Amygdala (tissue), 56 donors: ENCODE results near the gene GEMIN7.

ENCODE experiments used
- DNase-seq, 56 donors: peaks; one replicate each; lab custom pipeline; 2025; lab: John Stamatoyannopoulos, UW

The GEMIN7 gene, protein sequence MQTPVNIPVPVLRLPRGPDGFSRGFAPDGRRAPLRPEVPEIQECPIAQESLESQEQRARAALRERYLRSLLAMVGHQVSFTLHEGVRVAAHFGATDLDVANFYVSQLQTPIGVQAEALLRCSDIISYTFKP

DNA sequence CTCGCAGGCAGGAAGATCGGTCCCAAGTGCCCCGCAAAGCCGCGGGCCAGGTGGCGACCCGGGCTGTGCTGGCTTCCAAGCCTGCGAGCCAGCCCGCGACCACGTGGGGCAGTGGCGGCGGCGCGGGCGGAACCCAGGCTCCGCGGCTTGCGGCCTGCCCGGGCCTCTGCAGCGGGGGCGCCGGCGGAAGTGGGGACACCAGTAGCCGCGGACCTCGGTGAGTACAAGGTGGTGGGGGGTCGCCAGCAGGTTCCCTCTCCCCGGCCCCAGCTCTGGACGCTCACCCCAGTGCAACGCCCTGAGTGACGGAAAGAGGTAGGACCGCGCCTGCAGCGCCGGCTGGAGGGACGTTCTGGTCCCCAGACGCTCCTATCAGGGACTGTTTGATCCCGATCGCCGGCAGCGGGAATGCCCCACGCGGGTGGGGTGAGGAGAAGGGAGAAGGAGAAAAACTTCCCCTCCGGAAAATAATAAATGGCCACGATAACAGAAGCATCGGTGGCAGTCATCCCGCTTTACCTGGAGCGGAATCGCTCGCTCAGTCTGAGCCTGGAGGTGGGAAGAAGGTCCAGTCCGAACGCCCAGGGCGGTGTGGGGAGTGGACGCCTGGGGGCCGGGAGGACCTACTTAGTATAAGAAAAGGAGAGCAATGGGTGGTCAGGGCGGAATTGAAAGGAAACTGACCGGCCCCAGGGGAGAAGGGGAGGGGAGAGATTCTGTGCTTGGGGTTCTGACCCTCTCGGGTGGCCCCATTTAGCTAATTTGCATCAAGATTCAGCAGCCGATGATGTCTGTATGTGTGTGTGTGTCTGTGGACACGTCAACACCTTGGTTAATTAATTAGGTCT lies at the start of gene GEMIN7:
Gene GEMIN7, plus strand, starts transcription at position 198 of the 848 bp plus-strand sequence. CDS start 10,855 bp downstream, outside the sequence.
- peak in 52 of 56 donors; percentile 20 to 82 (median 50) for DNase-seq

DNA sequence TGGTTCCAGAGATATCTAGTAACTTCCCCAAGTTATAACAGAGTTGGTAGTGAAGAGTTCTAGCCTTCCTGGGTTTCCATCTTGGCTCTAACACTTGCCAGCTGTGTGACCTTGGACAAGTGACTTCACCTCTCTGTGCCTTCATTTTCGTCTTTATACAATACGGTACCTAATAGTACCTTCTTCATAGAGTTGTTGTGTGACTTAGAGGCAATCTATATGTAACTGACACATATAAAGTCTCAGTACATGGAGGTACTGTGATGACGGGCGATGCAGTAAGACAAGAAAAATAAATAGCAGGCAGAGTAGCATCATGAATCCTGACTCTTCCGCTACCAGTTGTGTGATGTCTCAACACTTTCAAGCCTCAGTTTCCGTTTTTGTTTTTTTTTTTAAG lies 48.2 kb upstream of the GEMIN7 start:
- no peak for DNase-seq

DNA sequence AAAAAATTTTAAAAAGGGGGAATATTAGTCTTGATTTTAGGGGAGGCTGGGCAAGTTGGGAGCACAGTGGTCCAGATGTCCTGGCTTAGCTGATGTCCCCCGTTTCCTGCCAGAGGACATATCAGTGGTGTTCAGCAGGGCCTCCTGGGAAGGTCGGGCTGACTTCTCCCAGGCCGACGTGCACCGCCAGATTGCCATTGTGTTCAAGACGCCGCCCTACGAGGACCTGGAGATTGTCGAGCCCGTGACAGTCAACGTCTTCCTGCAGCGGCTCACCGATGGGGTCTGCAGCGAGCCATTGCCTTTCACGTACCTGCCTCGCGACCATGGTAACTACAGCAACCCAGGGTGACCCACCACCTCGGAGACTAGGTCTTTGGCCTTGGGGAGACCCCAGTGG lies 46.6 kb upstream of the GEMIN7 start:
- no peak for DNase-seq

- DNase-seq: no peak
Observed at GRCh38 chr19:45035755-45036154, 43.3 kb upstream of the GEMIN7 start.

- no peak for DNase-seq
Observed at GRCh38 chr19:45037393-45038169, 41.5 kb upstream of the GEMIN7 start.

DNA sequence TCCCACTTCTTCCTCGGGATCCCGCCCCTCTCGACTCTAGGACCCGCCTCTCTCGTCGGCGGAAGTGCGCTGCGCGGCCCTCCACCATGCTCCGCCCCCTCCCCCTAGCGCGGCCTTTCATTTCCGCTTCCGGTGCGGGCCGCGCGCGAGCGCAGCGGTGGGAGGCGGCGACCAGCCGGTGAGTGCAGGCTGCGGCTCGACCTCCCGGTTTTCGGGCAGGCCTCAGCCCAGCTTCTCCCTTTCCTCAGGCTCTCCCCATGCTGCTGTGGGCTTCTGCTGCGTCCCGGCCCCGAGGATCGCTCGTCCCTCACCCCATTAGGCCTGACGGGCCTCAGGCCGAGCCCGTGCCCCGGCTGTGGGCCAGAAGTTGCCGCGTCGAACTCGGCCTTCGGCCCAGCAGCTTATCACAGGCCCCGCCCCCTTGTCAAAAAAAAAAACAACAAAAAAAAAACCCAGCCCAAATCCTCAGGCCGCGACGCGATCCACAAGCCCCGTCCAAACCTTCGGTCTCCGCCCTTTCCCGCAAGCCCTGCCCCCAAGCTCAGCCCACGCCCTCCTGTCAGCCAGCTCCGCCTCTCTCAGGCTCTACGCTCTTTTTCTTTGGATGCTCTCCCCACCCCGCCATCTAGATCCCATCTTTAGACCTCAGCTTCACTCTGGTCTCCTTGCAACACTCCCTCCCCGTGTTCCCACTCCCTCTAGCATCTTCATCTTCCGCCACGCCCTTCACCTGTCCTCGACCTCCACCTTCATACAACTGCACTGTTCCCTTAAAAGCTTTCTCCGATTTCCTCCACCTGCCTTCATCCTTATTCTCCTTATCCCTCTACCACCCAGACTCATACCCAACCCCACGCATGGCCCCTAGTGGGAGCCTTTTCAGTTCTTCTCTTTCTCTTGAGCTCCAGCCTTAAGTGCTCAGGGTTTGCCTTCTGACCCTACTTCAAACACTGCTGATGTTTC lies 39.8 kb upstream of the GEMIN7 start, which contains the start of gene CLASRP:
Gene CLASRP, plus strand, starts transcription at position 115 of the 963 bp plus-strand sequence. CDS start 1,168 bp downstream, outside the sequence.
- peak; percentile 16 to 92 (median 78) for DNase-seq

DNA sequence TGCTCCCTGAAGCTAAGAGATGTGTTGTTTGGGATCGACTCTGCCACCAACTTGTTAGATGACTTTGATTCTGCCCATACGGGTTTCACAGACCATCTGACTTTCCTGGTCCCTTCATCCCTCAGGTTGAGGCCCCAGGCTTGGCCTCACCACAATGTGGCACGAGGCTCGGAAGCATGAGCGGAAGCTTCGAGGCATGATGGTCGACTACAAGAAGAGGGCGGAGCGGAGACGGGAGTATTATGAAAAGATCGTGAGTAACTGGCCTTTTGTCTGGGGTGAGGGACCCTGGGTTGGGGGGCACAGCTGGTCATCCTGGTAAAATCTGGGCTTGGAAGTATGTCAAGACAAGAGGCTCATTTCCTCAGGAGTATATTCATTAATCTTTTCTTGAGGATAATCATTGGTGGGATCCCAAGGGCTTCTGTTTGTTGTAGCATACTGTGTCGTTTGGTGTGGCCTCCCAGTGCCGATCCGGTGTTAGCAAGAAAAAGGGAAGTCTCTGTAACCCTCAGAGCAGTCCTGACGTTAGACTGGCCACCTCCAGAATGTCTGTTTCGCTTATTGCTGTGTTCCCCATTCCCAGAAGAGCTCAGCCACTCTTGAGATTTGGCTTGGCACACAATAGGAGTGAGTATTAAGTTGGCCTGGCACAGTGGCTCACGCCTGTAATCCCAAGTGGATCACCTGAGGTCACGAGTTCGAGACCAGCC lies 38.8 kb upstream of the GEMIN7 start:
- no peak for DNase-seq

DNA sequence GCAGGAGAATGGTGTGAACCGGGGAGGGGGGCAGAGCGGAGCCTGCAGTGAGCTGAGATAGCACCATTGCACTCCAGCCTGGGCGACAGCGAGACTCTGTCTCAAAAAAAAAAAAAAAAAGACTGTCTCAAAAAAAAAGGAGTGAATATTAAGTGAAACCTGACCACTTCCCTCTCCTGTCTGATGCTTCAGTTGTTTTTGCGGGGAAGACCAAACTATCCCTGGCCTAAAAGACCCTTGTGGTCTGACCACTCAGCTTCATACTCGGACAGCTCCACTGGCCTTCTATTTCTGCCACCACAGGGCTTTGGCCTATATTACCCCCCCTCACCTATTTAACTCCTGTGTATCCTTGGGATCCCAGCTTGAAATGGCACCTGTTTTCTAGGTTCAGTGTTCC lies 37.9 kb upstream of the GEMIN7 start:
- DNase-seq: no peak

- DNase-seq: peak; percentile 12 to 96 (median 79)
Observed at GRCh38 chr19:45045671-45046353, 33.2 kb upstream of the GEMIN7 start.

DNA sequence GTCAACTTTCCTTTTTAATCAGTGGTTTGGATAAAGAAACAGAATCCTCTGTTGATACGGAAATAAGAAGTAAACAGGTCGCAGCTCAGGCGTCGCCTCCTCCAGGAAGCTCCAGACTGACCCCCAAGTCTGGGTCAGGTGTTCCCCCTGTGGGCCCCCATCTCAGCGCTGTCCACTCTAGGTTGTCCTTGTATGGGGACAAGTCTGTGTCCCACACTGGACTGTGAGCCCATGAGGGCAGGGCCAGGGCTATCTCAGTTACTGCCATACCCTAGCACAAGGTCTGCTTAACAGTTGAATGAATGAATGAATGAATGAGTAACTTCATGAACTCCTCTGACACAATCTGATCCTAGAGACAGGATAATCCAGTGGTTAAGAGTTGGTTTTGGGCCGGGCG lies 32.7 kb upstream of the GEMIN7 start:
- DNase-seq: peak in 3 of 56 donors; percentile 21 to 48 (median 28)

GRCh38 chr19:45047188-45047797 lies 31.8 kb upstream of the GEMIN7 start:
- no peak for DNase-seq

DNA sequence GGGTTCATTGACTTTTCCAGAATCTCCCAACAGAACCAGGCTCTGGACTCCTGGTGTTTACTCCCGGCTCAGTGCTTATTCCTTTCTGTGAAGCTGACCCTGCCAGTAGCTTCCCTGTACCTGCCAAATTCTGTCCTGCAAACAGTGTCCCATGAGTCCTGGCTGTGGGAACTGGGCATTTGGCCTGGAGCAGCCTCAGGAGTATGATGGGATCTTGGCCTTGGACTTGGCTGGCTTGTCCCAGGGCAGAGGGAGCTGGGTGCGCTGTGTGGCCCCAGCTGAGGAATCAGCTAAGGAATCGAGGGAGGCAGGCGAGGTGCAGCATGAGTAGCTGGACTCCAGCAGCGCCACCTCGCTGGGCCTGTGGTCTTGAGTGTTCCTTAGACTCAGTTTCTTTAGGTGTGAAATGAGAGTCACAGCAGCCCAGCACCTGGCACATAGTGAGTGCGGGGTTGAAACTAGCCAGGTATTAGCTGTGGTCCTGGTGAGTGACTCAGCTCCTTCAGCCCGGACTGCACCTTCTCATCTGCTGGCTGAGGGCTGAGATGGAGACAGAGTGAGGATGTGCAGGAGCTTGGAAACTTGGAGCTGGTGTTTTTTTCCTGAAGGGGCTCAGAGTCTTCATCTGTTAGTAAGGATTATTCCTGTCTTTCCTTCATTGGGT lies 29.9 kb upstream of the GEMIN7 start:
- DNase-seq: peak in 33 of 56 donors; percentile 3 to 71 (median 32)

GRCh38 chr19:45050036-45050435 lies 29.0 kb upstream of the GEMIN7 start:
- no peak for DNase-seq

- no peak for DNase-seq
Observed at GRCh38 chr19:45051929-45052579, 27.0 kb upstream of the GEMIN7 start.

DNA sequence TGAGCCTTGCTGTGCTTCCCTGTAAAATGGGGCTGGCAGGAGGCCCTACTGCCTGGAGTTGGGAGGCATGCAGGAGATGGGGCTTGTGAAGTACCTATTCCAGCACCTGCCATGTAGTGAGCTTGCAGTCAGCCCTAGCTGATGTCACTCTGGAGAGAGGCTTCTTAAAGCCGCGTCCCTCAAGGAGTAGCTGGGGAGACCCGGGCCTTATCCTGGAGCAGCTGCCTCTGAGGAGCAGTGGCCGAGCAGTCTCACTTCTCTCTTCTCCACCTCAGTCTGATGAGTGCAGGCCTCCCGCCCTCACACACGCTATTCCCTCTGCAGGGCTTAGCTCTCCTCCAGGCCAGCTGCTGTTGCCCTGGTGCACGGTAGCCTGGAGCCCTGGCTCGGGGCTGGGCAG lies 22.2 kb upstream of the GEMIN7 start:
- no peak for DNase-seq

DNA sequence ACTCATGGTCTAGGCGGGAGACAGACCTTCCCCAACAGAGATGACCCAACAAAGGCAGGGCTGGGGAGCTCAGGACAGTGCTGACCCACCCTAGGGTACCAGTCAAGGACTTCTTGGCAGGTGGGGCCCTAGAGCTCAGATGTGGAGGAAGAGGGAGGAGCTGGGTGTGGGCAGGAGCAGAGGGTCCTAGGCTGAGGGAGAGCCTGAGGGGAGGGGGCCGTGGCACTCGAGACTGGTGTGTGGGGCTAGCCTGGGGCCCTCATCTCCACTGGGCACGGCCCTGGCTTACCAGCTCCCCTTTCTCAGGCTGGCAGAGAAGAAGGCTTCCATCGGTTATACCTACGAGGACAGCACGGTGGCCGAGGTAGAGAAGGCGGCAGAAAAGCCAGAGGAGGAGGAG lies 21.6 kb upstream of the GEMIN7 start:
- DNase-seq: no peak

DNA sequence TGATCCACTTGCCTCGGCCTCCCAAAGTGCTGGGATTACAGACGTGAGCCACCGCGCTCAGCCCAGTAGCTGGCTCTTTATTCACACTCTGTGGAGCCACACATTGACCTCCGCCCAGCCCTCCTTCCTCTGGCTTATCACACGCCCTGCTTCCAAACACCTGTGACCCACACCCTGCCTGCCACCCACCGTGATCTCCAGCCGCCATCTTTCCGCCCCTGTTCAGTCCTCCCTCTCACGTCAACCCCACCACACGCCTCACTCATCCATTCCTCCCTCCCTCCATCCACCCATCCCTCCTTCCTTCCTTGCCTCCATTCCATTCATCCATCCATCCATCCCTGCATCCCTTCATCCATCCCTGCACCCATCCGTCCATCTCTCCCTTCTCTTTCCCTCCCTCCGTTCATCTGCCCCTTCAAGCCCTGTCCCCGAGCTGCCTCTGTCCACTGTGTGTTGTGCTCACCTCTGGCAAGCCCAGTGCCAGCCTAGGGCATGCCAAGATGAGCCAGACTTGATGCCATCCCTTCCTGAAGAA lies 20.4 kb upstream of the GEMIN7 start:
- no peak for DNase-seq
